K562 (cell line): Measurements from ENCODE around the gene PLEKHO2. TPM values are rescaled to one million over a fixed set of nuclear protein-coding genes. Genes with fewer than 3 reads are reported as not detected.

Source experiments
- ATAC-seq: fragments of 200-7000 bp; cut with Tn5 transposase; 3 replicates; pipeline ENCODE4 v1.9.1; 2020; ENCODE audit warnings: moderate library complexity
- BruUV-seq: library from RNA; stranded (reverse); fragments of 400-500 nt; replicated peaks from 2 replicates; lab custom pipeline; 2021; lab: Mats Ljungman, UMichigan
- CTCF ChIA-PET: fragments of 300-600 bp; formaldehyde crosslinking; extraction: SDS; loops from one replicate; lab custom pipeline; 2021; ENCODE audit warnings: low intra/inter-chr PET ratio; lab: Yijun Ruan, JAX
- POLR2A ChIA-PET: fragments of 300-600, 350-650 bp; sonication (Branson Sonifier 250); formaldehyde crosslinking; extraction: SDS; loops from one replicate; lab custom pipeline; 2021; ENCODE audit warnings: antibody characterized with exemption, inconsistent platforms; lab: Yijun Ruan, JAX
- DNase-seq, 4 experiments: peaks; one replicate each; pipeline versions ENCODE4 v3.0.0 to v3.0.0-alpha.2; 2011 to 2018; ENCODE audit warnings: low spot score in 3 of 4, mixed read lengths in 3 of 4; ENCODE audit errors: extremely low read depth in 1 of 4
- FAIRE-seq: peaks from 2 replicates; lab custom pipeline; 2011; peaks lifted over from hg19 to GRCh38; lab: Jason Lieb, UNC
- H2AFZ ChIP-seq: 2 replicates; pipeline ENCODE4 v1.6.0; 2011; ENCODE audit warnings: low read depth, low read length, control low read depth, inconsistent platforms
- H3K27ac ChIP-seq: fragments of 200-600 bp; 3 replicates; pipeline ENCODE4 v1.8.0; 2011; ENCODE audit warnings: low read depth, mild to moderate bottlenecking, control low read depth, inconsistent platforms, low read length, moderate library complexity, mixed read lengths; ENCODE audit errors: extremely low read depth
- H3K27me3 ChIP-seq, 2 experiments: fragments of 300-600 bp in 1 of 2; 2 replicates in 1 of 2; 3 replicates in 1 of 2; pipeline versions ENCODE4 v1.6.0 to v1.8.0; 2011; ENCODE audit warnings: inconsistent platforms in 2 of 2, low read length in 2 of 2, mild to moderate bottlenecking in 1 of 2, mixed read lengths in 1 of 2, moderate library complexity in 1 of 2; ENCODE audit not compliant: control insufficient read depth in 2 of 2, insufficient read depth in 2 of 2
- H3K36me3 ChIP-seq: fragments of 300-600 bp; 3 replicates; pipeline ENCODE4 v1.8.0; 2011; ENCODE audit warnings: mild to moderate bottlenecking, low read length, inconsistent platforms; ENCODE audit not compliant: control insufficient read depth, insufficient read depth
- H3K4me1 ChIP-seq, 2 experiments: fragments of 200-600 bp in 1 of 2; replicated peaks in 1 of 2; 2 replicates in 1 of 2; 3 replicates in 1 of 2; pipeline versions ENCODE4 v1.5.1 to v1.8.0; 2011; ENCODE audit warnings: inconsistent platforms in 2 of 2, low read length in 2 of 2, mild to moderate bottlenecking in 1 of 2, mixed read lengths in 1 of 2, moderate library complexity in 1 of 2; ENCODE audit not compliant: control insufficient read depth in 2 of 2, insufficient read depth in 2 of 2
- H3K4me2 ChIP-seq: 2 replicates; pipeline ENCODE4 v1.6.1; 2011; ENCODE audit warnings: low read length, control low read depth, inconsistent platforms, mixed read lengths; ENCODE audit not compliant: insufficient read depth
- H3K4me3 ChIP-seq: fragments of 200-600 bp; sonication (generic), shearing (Covaris generic); 2 replicates; pipeline ENCODE4 v1.5.1; 2016; ENCODE audit warnings: control low read depth, inconsistent platforms
- H3K79me2 ChIP-seq: fragments of 200-600 bp; 3 replicates; pipeline ENCODE4 v1.8.0; 2011; ENCODE audit warnings: low read length, inconsistent platforms; ENCODE audit not compliant: control insufficient read depth, insufficient read depth
- H3K9ac ChIP-seq, 2 experiments: 2 replicates each; pipeline versions ENCODE4 v1.6.0 to v1.6.1; 2011; ENCODE audit warnings: low read depth in 2 of 2, low read length in 2 of 2, control low read depth in 1 of 2, inconsistent platforms in 1 of 2, mild to moderate bottlenecking in 1 of 2, mixed read lengths in 1 of 2; ENCODE audit not compliant: insufficient read depth in 1 of 2
- H3K9me1 ChIP-seq: one replicate; pipeline ENCODE4 v1.6.0; 2011; ENCODE audit warnings: inconsistent platforms, mild to moderate bottlenecking, low read length, moderate library complexity; ENCODE audit not compliant: control insufficient read depth, insufficient read depth
- H3K9me3 ChIP-seq: replicated peaks from 2 replicates; pipeline ENCODE4 v1.5.1; 2011; ENCODE audit warnings: low read depth, low read length, inconsistent platforms; ENCODE audit not compliant: control insufficient read depth, insufficient read depth
- H4K20me1 ChIP-seq: replicated peaks from 2 replicates; pipeline ENCODE4 v1.6.1; 2011; ENCODE audit warnings: low read length, inconsistent platforms, mixed read lengths; ENCODE audit not compliant: control insufficient read depth, insufficient read depth
- BRCA1 ChIP-seq, 2 experiments: fragments of 450-650 bp in 1 of 2; sonication (generic) in 1 of 2; formaldehyde crosslinking in 1 of 2; IDR thresholded peaks; 2 replicates each; pipeline versions ENCODE4 v1.5.0 to v1.6.1; 2017 to 2020; ENCODE audit warnings: mild to moderate bottlenecking in 1 of 2, missing genetic modification reagents in 1 of 2
- CHAMP1 ChIP-seq: fragments of 450-650 bp; IDR thresholded peaks from 2 replicates; pipeline ENCODE4 v1.6.1; 2016; ENCODE audit warnings: mild to moderate bottlenecking
- GATAD2A ChIP-seq: fragments of 450-650 bp; IDR thresholded peaks from 2 replicates; pipeline ENCODE4 v1.6.1; 2017
- KLF1 ChIP-seq: fragments of 450-650 bp; IDR thresholded peaks from 2 replicates; pipeline ENCODE4 v1.6.1; 2016; ENCODE audit warnings: missing genetic modification characterization, missing compliant biosample characterization
- L3MBTL2 ChIP-seq: fragments of 450-650 bp; IDR thresholded peaks from 2 replicates; pipeline ENCODE4 v1.6.1; 2016; ENCODE audit warnings: mild to moderate bottlenecking, moderate library complexity
- MNT ChIP-seq, 2 experiments: fragments of 450-650 bp; conservative IDR thresholded peaks; 2 replicates each; pipeline ENCODE4 v1.6.1; 2017; ENCODE audit warnings: mild to moderate bottlenecking in 2 of 2, moderate library complexity in 2 of 2
- MYNN ChIP-seq, 2 experiments: sonication (generic); formaldehyde crosslinking in 1 of 2; IDR thresholded peaks; 2 replicates each; pipeline versions ENCODE4 v1.5.0 to v1.6.1; 2016 to 2020; ENCODE audit warnings: antibody characterized with exemption in 1 of 2, missing genetic modification reagents in 1 of 2
- NELFE ChIP-seq: IDR thresholded peaks from 2 replicates; pipeline ENCODE4 v1.6.1; 2011; ENCODE audit warnings: mild to moderate bottlenecking; ENCODE audit not compliant: insufficient read depth, insufficient read length
- NRF1 ChIP-seq, 2 experiments: fragments of 450-650 bp; IDR thresholded peaks in 1 of 2; conservative IDR thresholded peaks in 1 of 2; 2 replicates each; pipeline ENCODE4 v1.6.1; 2014; ENCODE audit warnings: mild to moderate bottlenecking in 2 of 2
- POLR2A ChIP-seq: fragments of 450-650 bp; conservative IDR thresholded peaks from 2 replicates; pipeline ENCODE4 v1.6.1; 2016
- RAD21 ChIP-seq, 2 experiments: fragments of 250-450 bp in 1 of 2; fragments of 450-650 bp in 1 of 2; sonication (Bioruptor Pico) in 1 of 2; formaldehyde crosslinking in 1 of 2; IDR thresholded peaks in 1 of 2; conservative IDR thresholded peaks in 1 of 2; 2 replicates each; pipeline versions ENCODE4 v1.4.0 to v1.8.0; 2020 to 2022; ENCODE audit warnings: mild to moderate bottlenecking in 2 of 2, moderate library complexity in 1 of 2
- SOX6 ChIP-seq: fragments of 450-650 bp; IDR thresholded peaks from 2 replicates; pipeline ENCODE4 v1.6.1; 2014; ENCODE audit warnings: mild to moderate bottlenecking
- UBTF ChIP-seq, 2 experiments: IDR thresholded peaks; 2 replicates each; pipeline ENCODE4 v1.6.1; 2012; ENCODE audit warnings: improper control_type of control experiment in 2 of 2, low read depth in 2 of 2, low read length in 2 of 2, borderline replicate concordance in 1 of 2
- WGBS: fragments of 100-300 bp; shearing (Covaris generic); methylation state at CpG from one replicate; pipeline ENCODE4 v1.1.6; 2016; ENCODE audit warnings: low coverage, mixed read lengths; ENCODE audit not compliant: insufficient coverage; ENCODE audit errors: missing lambda C conversion rate; 5-methylcytosine and 5-hydroxymethylcytosine counted together
- in situ Hi-C: fragments of 300-500 bp; cut with MboI; formaldehyde crosslinking; loops from 4 replicates; pipeline ENCODE4 v1.15.0; 2018; ENCODE audit warnings: inconsistent platforms, mixed read lengths
- intact Hi-C: fragments of 100-400 bp; cut with micrococcal nuclease; formaldehyde crosslinking; loops from 2 replicates; pipeline ENCODE4 v1.14.2; 2022
- polyA plus RNA-seq, 8 experiments: library from polyadenylated mRNA; depleted of rRNA in 4 of 8; stranded (reverse) in 5 of 8; unstranded in 3 of 8; fragments of >200 nt; fragmentation: Nextera tagmentation in 2 of 8; fragmentation: Illumina TruSeq in 1 of 8; extraction: Ambion mirVana in 2 of 8; extraction: Trizol in 1 of 8; gene quantifications; 2 replicates each; pipeline versions ENCODE4 v1.2.1 to v1.2.3, GENCODE V29; 2011 to 2014; ENCODE audit warnings: inconsistent platforms in 1 of 8, missing spikeins in 1 of 8
- total RNA-seq, 7 experiments: library from RNA; depleted of rRNA in 6 of 7; stranded (reverse); fragments of >200 nt in 6 of 7; fragmentation: Illumina TruSeq in 2 of 7; extraction: Trizol in 2 of 7; gene quantifications; 2 replicates each; pipeline versions ENCODE4 v1.2.1 to v1.2.3, GENCODE V29; 2011 to 2021; ENCODE audit warnings: low replicate concordance in 1 of 7

PLEKHO2 gene
- total and polyA plus RNA-seq, 9 of the 15 experiments (the other 6 are each of a cell fraction or from before 2014, with no cell fraction given) = 0.24 to 8.8 (median 5.5) TPM

- 11% methylated on average over 34 of the region's 35 CpGs for WGBS
- peak; percentile 69; the same call in 1 of the 2 replicates for TF ChIP-seq CHAMP1
- TF ChIP-seq BRCA1 (IDR thresholded peaks at IDR 0.05) = no peak
- no peak for TF ChIP-seq BRCA1 (CRISPR knock-in tag; IDR thresholded peaks at IDR 0.05)
- TF ChIP-seq POLR2A = peak; percentile 91
- TF ChIP-seq KLF1 (tag) = peak; percentile 77; the same call in 1 of the 2 replicates
- peak; percentile 22; the same call in 1 of the 2 replicates for TF ChIP-seq SOX6
- TF ChIP-seq GATAD2A = 0 out of 2 replicates have a peak, but pooled peaks have one; percentile 65
- 0 out of 4 replicates have a peak, but pooled peaks of 1 of the 2 experiments have one; percentile 7 for TF ChIP-seq RAD21 (CRISPR knock-in tag; conservative IDR thresholded peaks at IDR 0.05 in 1 of 2, IDR thresholded peaks at IDR 0.05 in 1 of 2)
- TF ChIP-seq NELFE = no peak
- peak; percentile 61 to 78; a peak in 3 of 4 replicates for TF ChIP-seq MNT (conservative IDR thresholded peaks at IDR 0.05)
- no peak for TF ChIP-seq MYNN (IDR thresholded peaks at IDR 0.05)
- no peak for TF ChIP-seq MYNN (CRISPR knock-in tag; IDR thresholded peaks at IDR 0.05)
- peak; percentile 87 for TF ChIP-seq L3MBTL2
- peak; percentile 59 to 70; a peak in 3 of 4 replicates for TF ChIP-seq NRF1 (conservative IDR thresholded peaks at IDR 0.05 in 1 of 2, IDR thresholded peaks at IDR 0.05 in 1 of 2)
- peak in 1 of 2 experiments; percentile 47; a peak in 1 of 4 replicates for TF ChIP-seq UBTF (IDR thresholded peaks at IDR 0.05; ENCODE audit: borderline replicate concordance in 1 of 2, low read depth in 2 of 2, low read length in 2 of 2)
Measured at GRCh38 chr15:64825431-64826294, 16.1 kb upstream of the PLEKHO2 start, which contains the start of gene PIF1. TSS of gene PIF1 (minus strand) at chr15:64825647. CDS start at chr15:64824335, 1,312 bp downstream.

More at GRCh38 chr15:64825431-64826294, 16.1 kb upstream of the PLEKHO2 start, which contains the start of gene PIF1:
- peak; percentile 91 to 98 (median 94) for DNase-seq
- H2AFZ ChIP-seq = peak within 1 kb of the TSS; percentile 97
- H3K36me3 ChIP-seq = peaks cover 2% of the 10 kb centered on the region; the same call in 1 of the 3 replicates
- H3K9me1 ChIP-seq = no peaks in the 10 kb centered on the region
- peak within 1 kb of the TSS; percentile 88 for H3K27ac ChIP-seq
- BruUV-seq = TSS peak; percentile 51
- peaks cover 7% of the 10 kb centered on the region; the same call in 2 of the 3 replicates for H3K79me2 ChIP-seq
- H3K4me1 ChIP-seq = peaks cover 8 to 19% of the 10 kb centered on the region in 2 experiments; a peak in 4 of 5 replicates
- H3K9ac ChIP-seq = peak within 1 kb of the TSS; percentile 93 to 95
- intact Hi-C loops (no loop called here), in situ Hi-C loops (no loop called here)
- CTCF ChIA-PET = no interaction called here
- no peaks in the 10 kb centered on the region for H4K20me1 ChIP-seq
- POLR2A ChIA-PET = interaction anchor here (0.5 to 1.3 kb wide), 9 partner anchors 10 to 1226 kb away, joined by 3 to 9 read pairs (median 3); no protein-coding TSS in a partner anchor
- no peaks in the 10 kb centered on the region for H3K27me3 ChIP-seq
- H3K4me3 ChIP-seq = peak within 1 kb of the TSS; percentile 65
- peak; percentile 99 for ATAC-seq
- peaks cover 5% of the 10 kb centered on the region for H3K9me3 ChIP-seq
- H3K4me2 ChIP-seq = peak within 1 kb of the TSS; percentile 96
- peak; percentile 100 for FAIRE-seq
